CD4-positive, alpha-beta T cell treated with Interleukin-12 subunit alpha and Interleukin-12 subunit beta, for 1 hour (primary cell): ENCODE measurements around the gene VMP1.
"Not testable (repeated sequence)": the region's sequence is repeated elsewhere in the genome, so short reads cannot be mapped to it uniquely, and the experiment has no call there.

Experiments
- DNase-seq: peaks from one replicate; pipeline ENCODE4 v3.0.0-alpha.2; 2020

Gene VMP1

DNA sequence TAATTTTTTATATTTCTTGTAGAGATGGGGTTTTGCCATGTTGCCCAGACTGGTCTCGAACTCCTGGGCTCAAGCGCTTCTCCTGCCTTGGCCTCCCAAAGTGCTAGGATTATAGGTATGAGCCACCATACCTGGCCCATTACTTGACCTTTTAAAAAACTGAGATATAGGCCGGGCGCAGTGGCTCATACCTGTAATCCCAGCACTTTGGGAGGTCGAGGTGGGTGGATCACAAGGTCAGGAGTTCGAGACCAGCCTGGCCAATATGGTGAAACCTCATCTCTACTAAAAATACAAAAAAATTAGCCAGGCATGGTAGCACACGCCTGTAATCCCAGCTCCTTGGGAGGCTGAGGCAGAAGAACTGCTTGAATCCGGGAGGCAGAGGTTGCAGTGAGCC, 166.0 kb downstream of the VMP1 start:
- not testable (repeated sequence) for DNase-seq

DNA sequence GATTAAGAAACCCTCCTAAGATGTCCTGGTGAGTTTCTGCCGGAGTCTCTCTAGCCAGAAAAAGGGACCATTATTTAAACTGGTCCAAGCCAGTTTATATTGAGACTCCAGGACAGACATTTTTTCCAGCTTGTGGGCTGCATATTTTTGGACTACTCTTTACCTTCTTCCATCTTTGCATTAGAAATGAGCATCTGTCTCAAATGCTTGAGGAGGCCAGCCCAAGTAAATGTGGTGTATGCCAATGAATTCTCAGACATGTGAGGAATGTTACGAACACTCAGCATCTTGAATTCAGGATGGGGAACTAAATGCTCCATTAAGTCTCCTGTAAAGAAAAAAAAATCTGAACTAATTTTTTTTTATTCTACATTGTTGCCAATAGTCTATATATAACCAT, 166.9 kb downstream of the VMP1 start:
- DNase-seq = no peak

DNA sequence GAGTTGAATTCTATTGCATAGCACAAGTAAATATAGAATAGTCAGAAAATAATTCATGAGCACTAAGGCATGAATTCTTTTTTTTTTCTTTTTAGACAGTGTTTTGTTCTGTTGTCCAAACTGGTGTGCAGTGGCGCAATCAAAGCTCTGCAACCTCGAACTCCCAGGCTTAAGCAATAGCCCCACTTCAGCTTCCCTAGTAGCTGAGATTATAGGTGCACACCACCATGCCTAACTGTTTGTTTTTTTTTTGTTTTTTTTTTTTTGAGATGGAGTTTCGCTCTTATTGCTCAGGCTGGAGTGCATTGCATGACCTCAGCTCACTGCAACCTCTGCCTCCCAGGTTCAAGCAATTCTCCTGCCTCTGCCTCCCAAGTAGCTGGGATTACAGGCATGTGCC, 168.7 kb downstream of the VMP1 start:
- DNase-seq = no peak

DNA sequence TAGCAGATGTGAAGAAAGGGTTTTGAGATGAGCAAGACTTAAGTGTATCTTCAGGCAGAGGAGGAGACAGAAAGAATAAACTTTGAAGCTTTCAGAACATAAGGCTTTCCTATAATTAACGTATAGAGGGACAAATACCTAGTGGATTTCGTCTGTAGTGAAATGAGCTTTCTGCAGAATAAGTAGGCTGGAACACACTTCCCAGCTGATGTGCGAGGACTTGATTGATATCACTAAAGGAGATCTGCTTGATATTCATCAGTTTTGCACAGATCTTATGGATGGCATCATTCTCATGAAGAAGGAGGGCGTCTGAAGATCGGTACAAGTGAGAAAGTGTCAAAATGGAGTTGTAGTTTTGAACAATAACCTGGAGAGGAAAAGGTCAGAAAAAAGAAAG, 170.5 kb downstream of the VMP1 start:
- no peak for DNase-seq

DNA sequence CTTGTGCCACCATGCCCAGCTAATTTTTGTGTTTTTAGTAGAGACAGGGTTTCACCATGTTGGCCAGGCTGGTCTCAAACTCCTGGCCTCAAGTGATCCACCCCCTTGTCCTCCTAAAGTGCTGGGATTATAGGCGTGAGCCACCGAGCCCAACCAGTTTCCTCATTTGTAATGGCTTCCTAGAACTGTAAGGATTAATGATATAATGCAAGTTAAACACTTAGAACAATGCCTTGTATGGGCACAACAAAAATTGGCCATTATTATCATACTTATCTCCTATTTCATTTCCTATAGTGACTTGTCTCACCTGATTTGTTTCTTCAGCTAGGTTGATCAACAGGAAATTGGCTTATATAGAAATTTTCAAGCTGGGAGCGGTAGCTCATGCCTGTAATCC, 171.2 kb downstream of the VMP1 start:
- no peak for DNase-seq

DNA sequence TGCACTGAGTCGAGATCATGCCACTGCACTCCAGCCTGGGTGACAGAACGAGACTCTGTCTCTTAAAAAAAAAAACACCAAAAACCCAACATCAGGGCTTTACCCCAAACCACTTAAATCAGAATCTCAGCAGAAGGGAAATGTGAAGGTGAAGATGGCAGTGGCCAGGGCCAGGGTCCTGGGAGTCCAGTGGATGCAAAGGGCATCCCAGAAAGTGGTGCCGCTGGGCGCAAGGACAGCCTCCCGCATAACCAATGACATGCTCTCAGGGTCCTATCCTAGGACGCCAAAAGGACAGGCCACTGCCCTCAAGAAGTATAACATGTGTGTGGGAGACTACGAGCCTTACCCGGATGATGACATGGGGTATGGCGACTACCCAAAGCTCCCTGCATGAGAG, 177.4 kb downstream of the VMP1 start:
- DNase-seq = no peak

DNA sequence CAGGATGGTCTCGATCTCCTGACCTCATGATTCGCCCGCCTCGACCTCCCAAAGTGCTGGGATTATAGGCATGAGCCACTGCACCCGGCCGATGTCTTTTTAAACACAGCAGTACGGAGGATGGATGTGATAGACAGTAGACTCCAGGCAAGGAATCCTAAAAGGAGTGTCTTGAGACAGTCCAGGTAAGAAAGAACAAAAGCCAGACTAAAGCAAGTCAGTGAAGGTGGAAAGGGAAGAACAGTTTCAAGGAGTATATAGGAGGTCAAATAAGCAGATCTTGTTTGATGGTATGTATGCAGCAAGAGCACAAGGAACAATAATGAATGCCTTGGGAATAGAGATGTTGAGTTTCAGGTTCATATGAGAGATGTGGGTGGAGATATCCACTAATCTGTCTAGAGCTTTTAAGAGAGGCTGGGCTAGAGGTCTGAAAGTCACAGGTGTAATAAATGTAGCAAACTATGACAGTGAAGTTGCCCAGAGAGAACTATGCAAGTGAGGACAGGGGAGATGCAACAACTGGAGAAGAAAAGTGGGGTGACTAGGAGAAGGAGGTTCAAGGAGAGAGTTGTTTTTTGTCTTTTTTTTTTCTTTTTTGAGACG, 180.8 kb downstream of the VMP1 start:
- DNase-seq = no peak

DNA sequence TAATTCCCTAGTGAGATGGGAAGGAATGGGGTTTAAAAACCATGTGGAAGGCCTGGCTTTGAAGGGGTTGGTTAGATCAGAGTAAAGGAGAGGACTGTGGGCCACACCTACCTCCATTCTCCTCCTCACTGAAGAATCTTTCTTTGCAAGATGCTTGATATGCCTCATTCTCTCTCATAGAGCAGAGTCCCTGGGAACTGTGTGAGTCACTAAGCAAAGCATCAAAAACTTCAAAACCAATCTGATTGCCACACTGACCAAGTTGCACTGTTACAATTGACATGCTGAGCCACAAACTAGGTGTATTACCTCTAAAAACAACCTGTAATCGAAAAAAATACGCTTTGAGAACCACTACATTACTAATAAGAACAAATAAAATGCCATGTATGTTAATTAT, 183.3 kb downstream of the VMP1 start:
- DNase-seq = no peak
